GM19372 (cell line): ENCODE data around the gene GPR161.
"Not testable (repeated sequence)": the region's sequence is repeated elsewhere in the genome, so short reads cannot be mapped to it uniquely, and the experiment has no call there.

ENCODE experiments used
- ATAC-seq: cut with Tn5 transposase; IDR thresholded peaks from one replicate; pipeline ENCODE4 v1.9.1; 2021; ENCODE audit warnings: mild to moderate bottlenecking, low read depth, moderate library complexity; ENCODE audit not compliant: unreplicated experiment

GPR161 gene

GRCh38 chr1:168089326-168089978 is 47.3 kb downstream of the GPR161 start:
- ATAC-seq, result no peak

GRCh38 chr1:168088511-168089325 is 48.0 kb downstream of the GPR161 start:
- ATAC-seq, result no peak

- ATAC-seq, result no peak
Observed at GRCh38 chr1:168087696-168088095, 49.0 kb downstream of the GPR161 start.

GRCh38 chr1:168086438-168086837 is 50.3 kb downstream of the GPR161 start:
- no peak for ATAC-seq

GRCh38 chr1:168085401-168085872 is 51.3 kb downstream of the GPR161 start:
- no peak for ATAC-seq

- no peak for ATAC-seq
Observed at GRCh38 chr1:168084396-168085231, 52.1 kb downstream of the GPR161 start.

- no peak for ATAC-seq
Observed at GRCh38 chr1:168083456-168084325, 53.0 kb downstream of the GPR161 start.

- peak; percentile 72 for ATAC-seq
Observed at GRCh38 chr1:168082008-168082876, 54.5 kb downstream of the GPR161 start.

GRCh38 chr1:168081373-168082007 is 55.2 kb downstream of the GPR161 start:
- ATAC-seq, result no peak

GRCh38 chr1:168079761-168080160 is 57.0 kb downstream of the GPR161 start:
- ATAC-seq, result no peak

- ATAC-seq, result no peak
Observed at GRCh38 chr1:168069384-168069783, 67.3 kb downstream of the GPR161 start.

GRCh38 chr1:168065506-168065905 is 71.2 kb downstream of the GPR161 start:
- ATAC-seq, result no peak

GRCh38 chr1:168064216-168064615 is 72.5 kb downstream of the GPR161 start:
- ATAC-seq, result no peak

- ATAC-seq, result no peak
Observed at GRCh38 chr1:168057921-168058320, 78.8 kb downstream of the GPR161 start.

GRCh38 chr1:168057355-168057754 is 79.4 kb downstream of the GPR161 start:
- ATAC-seq, result no peak

GRCh38 chr1:168056152-168056551 is 80.6 kb downstream of the GPR161 start:
- ATAC-seq, result not testable (repeated sequence)

- no peak for ATAC-seq
Observed at GRCh38 chr1:168054117-168054516, 82.6 kb downstream of the GPR161 start.

- no peak for ATAC-seq
Observed at GRCh38 chr1:168053681-168054080, 83.0 kb downstream of the GPR161 start.

- no peak for ATAC-seq
Observed at GRCh38 chr1:168050880-168051279, 85.8 kb downstream of the GPR161 start.
